Neuronal stem cell (in vitro differentiated cells): ENCODE measurements around the gene OMA1.
A peak's percentile ranks its signal among the peaks of the same experiment; 100 is the strongest.

ENCODE experiments used
- DNase-seq: peaks from one replicate; pipeline ENCODE4 v3.0.0-alpha.2; 2013; ENCODE audit warnings: low spot score
- H2AFZ ChIP-seq: one replicate; pipeline ENCODE4 v1.6.1; 2013; ENCODE audit warnings: mild to moderate bottlenecking, low read length, inconsistent platforms
- H2AK5ac ChIP-seq: 2 replicates; pipeline ENCODE4 v1.6.1; 2013; ENCODE audit warnings: low read depth, mild to moderate bottlenecking, inconsistent platforms, low read length, moderate library complexity, mixed read lengths
- H2BK120ac ChIP-seq: 2 replicates; pipeline ENCODE4 v1.6.1; 2013; ENCODE audit warnings: low read depth, mild to moderate bottlenecking, inconsistent platforms, low read length, moderate library complexity, mixed read lengths
- H2BK12ac ChIP-seq: one replicate; pipeline ENCODE4 v1.6.1; 2013; ENCODE audit warnings: low read length, inconsistent platforms
- H2BK15ac ChIP-seq: 2 replicates; pipeline ENCODE4 v1.6.1; 2013; ENCODE audit warnings: mild to moderate bottlenecking, low read length, inconsistent platforms, mixed read lengths
- H2BK5ac ChIP-seq: one replicate; pipeline ENCODE4 v1.6.1; 2013; ENCODE audit warnings: inconsistent platforms, mild to moderate bottlenecking, low read length, moderate library complexity
- H3K14ac ChIP-seq: one replicate; pipeline ENCODE4 v1.6.1; 2013; ENCODE audit warnings: low read length, inconsistent platforms
- H3K18ac ChIP-seq: 2 replicates; pipeline ENCODE4 v1.6.1; 2013; ENCODE audit warnings: low read length, inconsistent platforms
- H3K23ac ChIP-seq: 2 replicates; pipeline ENCODE4 v1.6.1; 2013; ENCODE audit warnings: low read depth, mild to moderate bottlenecking, mixed read lengths, low read length, inconsistent platforms; ENCODE audit not compliant: poor library complexity
- H3K27ac ChIP-seq: replicated peaks from 3 replicates; pipeline ENCODE4 v1.5.1; 2013; ENCODE audit warnings: low read length, inconsistent platforms
- H3K27me3 ChIP-seq, 3 experiments: 2 replicates each; pipeline ENCODE4 v1.6.1; 2013; ENCODE audit warnings: low read length in 3 of 3, mild to moderate bottlenecking in 2 of 3, inconsistent platforms in 1 of 3, low read depth in 1 of 3, mixed read lengths in 1 of 3, moderate library complexity in 1 of 3; ENCODE audit not compliant: control insufficient read depth in 3 of 3, insufficient read depth in 3 of 3
- H3K36me3 ChIP-seq, 2 donors: replicated peaks in 1 of 2; 2 replicates each; pipeline ENCODE4 v1.6.1; 2013; ENCODE audit warnings: low read length in 2 of 2; ENCODE audit not compliant: control insufficient read depth in 2 of 2, insufficient read depth in 2 of 2
- H3K4ac ChIP-seq: 2 replicates; pipeline ENCODE4 v1.6.1; 2013; ENCODE audit warnings: inconsistent platforms, mild to moderate bottlenecking, low read length, moderate library complexity
- H3K4me1 ChIP-seq, 2 donors: 1 replicate in 1 of 2; 2 replicates in 1 of 2; pipeline ENCODE4 v1.6.1; 2013; ENCODE audit warnings: low read length in 2 of 2, low read depth in 1 of 2; ENCODE audit not compliant: control insufficient read depth in 2 of 2, insufficient read depth in 1 of 2
- H3K4me2 ChIP-seq: one replicate; pipeline ENCODE4 v1.6.1; 2013; ENCODE audit warnings: mild to moderate bottlenecking, low read length, inconsistent platforms; ENCODE audit not compliant: insufficient read depth, poor library complexity, severe bottlenecking
- H3K4me3 ChIP-seq, 2 donors: 2 replicates each; pipeline ENCODE4 v1.5.1; 2013; ENCODE audit warnings: low read length in 2 of 2, mild to moderate bottlenecking in 2 of 2, inconsistent platforms in 1 of 2, moderate library complexity in 1 of 2
- H3K79me1 ChIP-seq: one replicate; pipeline ENCODE4 v1.6.1; 2013; ENCODE audit warnings: low read depth, mild to moderate bottlenecking, inconsistent platforms, low read length, moderate library complexity
- H3K9ac ChIP-seq: one replicate; pipeline ENCODE4 v1.6.1; 2013; ENCODE audit warnings: mild to moderate bottlenecking, low read depth, low read length, inconsistent platforms; ENCODE audit not compliant: poor library complexity
- H3K9me3 ChIP-seq, 2 donors: replicated peaks in 1 of 2; 2 replicates each; pipeline versions ENCODE3 to v1.6.1; 2013; ENCODE audit warnings: low read length in 2 of 2, mild to moderate bottlenecking in 2 of 2, inconsistent platforms in 1 of 2, low read depth in 1 of 2, mixed read lengths in 1 of 2, moderate library complexity in 1 of 2; ENCODE audit not compliant: control insufficient read depth in 2 of 2, insufficient read depth in 1 of 2
- H4K8ac ChIP-seq: one replicate; pipeline ENCODE4 v1.6.1; 2013; ENCODE audit warnings: low read depth, mild to moderate bottlenecking, inconsistent platforms, low read length, moderate library complexity
- H4K91ac ChIP-seq: one replicate; pipeline ENCODE4 v1.6.1; 2013; ENCODE audit warnings: low read length, low read depth, mild to moderate bottlenecking, inconsistent platforms; ENCODE audit not compliant: poor library complexity
- WGBS, 2 donors: extraction: QIAGEN DNeasy Blood & Tissue Kit; methylation state at CpG; one replicate each; pipeline ENCODE4 v1.1.7; 2013; ENCODE audit warnings: missing lambda C conversion rate in 2 of 2, mixed read lengths in 1 of 2; ENCODE audit not compliant: insufficient read length in 2 of 2, insufficient replicate concordance in 1 of 2; ENCODE audit errors: extremely low coverage in 2 of 2; 5-methylcytosine and 5-hydroxymethylcytosine counted together

The OMA1 gene

DNA sequence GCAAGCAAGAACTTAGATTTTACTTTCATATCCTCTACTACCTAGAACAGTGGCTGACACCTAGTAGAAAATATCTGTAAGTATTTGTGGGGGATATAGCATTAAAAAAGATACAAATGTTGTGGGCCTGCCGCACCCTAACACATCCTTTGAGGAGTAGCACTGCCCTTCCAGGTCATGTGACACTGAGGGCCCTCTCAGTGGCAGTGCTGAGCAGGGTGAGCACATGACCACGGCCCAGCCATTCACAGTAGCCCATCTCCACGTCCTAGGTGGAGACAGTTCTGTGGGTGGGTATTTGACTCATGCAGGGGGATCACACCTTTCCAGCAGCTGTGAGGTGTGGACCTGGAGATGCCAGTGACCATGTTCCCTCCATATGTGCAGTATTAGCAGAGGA lies 108.9 kb downstream of the OMA1 start:
- Histone ChIP-seq H2BK12ac (peak overlapping the region; percentile 1), H2BK5ac (no peak overlapping the region), H2BK120ac (no peak overlapping the region), H4K8ac (peak overlapping the region; percentile 43), H3K4me3 (peak overlapping the region in 1 of 2 donors; percentile 7), H3K4me2 (no peak overlapping the region), H3K79me1 (no peaks in the 10 kb centered on the region), H3K18ac (no peak overlapping the region), H3K14ac (no peak overlapping the region), H3K27me3 (no peaks in the 10 kb centered on the region), H3K4ac (no peak overlapping the region), H2BK15ac (peak overlapping the region; percentile 5), H2AK5ac (no peak overlapping the region), H4K91ac (no peak overlapping the region), H3K9me3 (no peaks in the 10 kb centered on the region), H2AFZ (peak overlapping the region; percentile 47), H3K23ac (no peak overlapping the region), H3K9ac (no peak overlapping the region), H3K4me1 (peaks cover 8% of the 10 kb centered on the region in 2 donors), H3K27ac (no peak overlapping the region), H3K36me3 (no peaks in the 10 kb centered on the region)
- DNase-seq: no peak
- WGBS, 2 donors: no CpG with 5 or more reads among the region's 3 CpGs

DNA sequence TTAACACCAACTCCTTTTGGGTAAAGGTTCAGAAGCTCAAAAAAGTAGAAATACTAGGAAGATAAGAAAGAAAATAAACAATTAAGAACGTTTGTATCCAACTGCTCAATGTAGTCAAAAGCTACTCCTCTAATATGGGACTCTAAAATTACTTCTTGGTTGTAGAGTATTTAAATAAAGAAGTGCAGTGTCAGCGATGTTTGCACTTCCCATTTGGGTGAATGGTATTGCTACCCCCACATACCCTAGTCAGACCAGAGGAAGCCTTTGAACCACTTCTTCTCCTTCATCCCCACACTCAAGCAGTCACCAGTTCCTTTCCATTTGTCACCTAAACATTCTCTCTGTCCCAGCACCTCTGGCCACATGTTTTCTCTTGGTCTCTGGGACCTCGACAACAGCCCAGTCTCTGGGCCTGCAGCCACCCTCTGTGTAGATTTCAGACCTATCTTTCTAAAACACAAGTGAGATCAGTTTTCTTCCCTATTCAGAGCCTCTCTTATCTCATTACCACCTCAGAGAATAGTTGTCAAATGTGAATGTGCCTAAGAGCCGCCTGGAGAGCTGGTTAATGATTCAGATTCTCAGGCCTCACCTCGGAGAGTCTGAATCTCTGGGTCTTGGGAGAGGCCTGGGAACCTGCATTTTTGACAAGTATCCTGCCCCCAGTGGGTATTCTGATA lies 109.8 kb downstream of the OMA1 start:
- Histone ChIP-seq H4K91ac (no peak overlapping the region), H3K23ac (no peak overlapping the region), H2BK15ac (no peak overlapping the region), H3K4me3 (no peak overlapping the region), H2BK5ac (no peak overlapping the region), H2BK12ac (no peak overlapping the region), H3K9me3 (no peaks in the 10 kb centered on the region), H3K4ac (no peak overlapping the region), H2BK120ac (no peak overlapping the region), H3K18ac (no peak overlapping the region), H3K79me1 (no peaks in the 10 kb centered on the region), H3K4me1 (peaks cover 12 to 14% of the 10 kb centered on the region in 2 donors), H3K27me3 (no peaks in the 10 kb centered on the region), H2AK5ac (no peak overlapping the region), H3K9ac (no peak overlapping the region), H3K36me3 (no peaks in the 10 kb centered on the region), H3K27ac (no peak overlapping the region), H3K14ac (no peak overlapping the region), H2AFZ (no peak overlapping the region), H3K4me2 (no peak overlapping the region), H4K8ac (no peak overlapping the region)
- no peak for DNase-seq
- WGBS, 2 donors: no CpG with 5 or more reads among the region's 5 CpGs

DNA sequence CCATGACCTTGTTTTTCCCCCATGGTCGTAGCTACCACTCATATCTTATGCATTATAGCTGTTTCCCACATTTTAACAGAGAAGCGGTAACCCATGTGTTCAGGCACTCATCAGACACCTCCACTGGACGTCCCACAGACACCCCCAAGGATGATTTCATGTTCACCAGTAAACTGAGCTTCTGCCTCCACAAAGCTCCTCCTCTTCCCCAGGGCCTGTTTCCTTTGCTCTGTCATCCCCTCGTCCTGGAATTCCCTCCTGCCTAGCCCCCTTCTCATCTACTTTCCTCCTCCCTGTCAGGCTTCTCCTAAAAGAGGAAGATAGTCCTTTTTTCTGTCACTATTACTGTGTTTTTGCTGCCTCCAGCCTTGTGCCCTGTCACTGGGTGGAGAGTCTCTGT lies 111.2 kb downstream of the OMA1 start:
- Histone ChIP-seq H2BK5ac (no peak overlapping the region), H2BK12ac (no peak overlapping the region), H2AK5ac (no peak overlapping the region), H3K27ac (no peak overlapping the region), H3K4me1 (peaks cover 12 to 14% of the 10 kb centered on the region in 2 donors), H3K79me1 (no peaks in the 10 kb centered on the region), H2BK15ac (no peak overlapping the region), H4K8ac (no peak overlapping the region), H3K4ac (no peak overlapping the region), H3K23ac (no peak overlapping the region), H3K18ac (no peak overlapping the region), H3K14ac (no peak overlapping the region), H4K91ac (no peak overlapping the region), H3K9me3 (no peaks in the 10 kb centered on the region), H3K9ac (no peak overlapping the region), H2BK120ac (no peak overlapping the region), H3K27me3 (no peaks in the 10 kb centered on the region), H3K4me2 (no peak overlapping the region), H2AFZ (no peak overlapping the region), H3K36me3 (no peaks in the 10 kb centered on the region), H3K4me3 (no peak overlapping the region)
- no peak for DNase-seq
- no CpG with 5 or more reads among the region's 4 CpGs for WGBS, 2 donors

DNA sequence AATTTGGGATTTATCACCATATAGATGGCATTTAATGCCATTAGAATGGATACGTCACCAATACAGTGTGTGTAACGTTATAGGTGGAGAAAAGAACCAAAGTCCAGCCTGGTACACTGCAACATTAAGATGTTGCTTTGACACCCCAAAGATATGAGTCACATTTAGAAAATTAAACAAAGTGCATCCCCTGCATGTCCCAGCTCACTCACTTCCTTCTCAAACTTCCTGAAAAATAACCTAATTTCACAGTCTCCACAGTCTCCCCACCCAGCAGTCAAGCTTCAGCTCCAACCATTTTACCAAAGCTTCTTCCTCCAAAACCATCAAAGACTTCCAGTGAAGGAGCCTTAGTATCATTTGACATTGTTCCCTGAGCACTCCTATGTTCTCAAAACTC lies 111.9 kb downstream of the OMA1 start:
- no CpG with 5 or more reads among the region's 2 CpGs for WGBS, 2 donors
- H3K27ac ChIP-seq: no peak overlapping the region

More for the DNA sequence above, 111.9 kb downstream of the OMA1 start:
- H3K36me3 ChIP-seq: no peaks in the 10 kb centered on the region
- H2BK5ac ChIP-seq: no peak overlapping the region
- no peak overlapping the region for H3K4me2 ChIP-seq
- no peak overlapping the region for H2BK120ac ChIP-seq
- no peak overlapping the region for H3K4me3 ChIP-seq
- no peaks in the 10 kb centered on the region for H3K9me3 ChIP-seq
- DNase-seq: no peak
- no peaks in the 10 kb centered on the region for H3K79me1 ChIP-seq
- H2AK5ac ChIP-seq: no peak overlapping the region
- H2BK12ac ChIP-seq: no peak overlapping the region
- no peak overlapping the region for H4K91ac ChIP-seq
- H3K23ac ChIP-seq: no peak overlapping the region
- H3K4me1 ChIP-seq: peaks cover 12 to 14% of the 10 kb centered on the region in 2 donors
- H4K8ac ChIP-seq: no peak overlapping the region
- H3K18ac ChIP-seq: no peak overlapping the region
- H3K9ac ChIP-seq: no peak overlapping the region
- H2BK15ac ChIP-seq: no peak overlapping the region
- H3K27me3 ChIP-seq: no peaks in the 10 kb centered on the region
- no peak overlapping the region for H2AFZ ChIP-seq
- no peak overlapping the region for H3K14ac ChIP-seq
- no peak overlapping the region for H3K4ac ChIP-seq
